SK-N-SH treated with all-trans-retinoic acid at 6 μM for 48 hours (cell line): Measurements from ENCODE around the gene CNPY1.

Experiments used
- ATAC-seq: fragments of 200-7000 bp; cut with Tn5 transposase; 3 replicates; pipeline ENCODE4 v1.9.1; 2020; ENCODE audit warnings: mild to moderate bottlenecking, moderate library complexity
- ARNTL ChIP-seq: fragments of 450-650 bp; formaldehyde crosslinking; IDR thresholded peaks from 2 replicates; pipeline ENCODE4 v1.5.0; 2020; ENCODE audit warnings: low read depth, mild to moderate bottlenecking, moderate library complexity, borderline replicate concordance
- BACH2 ChIP-seq: fragments of 250-450 bp; sonication (Bioruptor Pico); IDR thresholded peaks from 2 replicates; pipeline ENCODE4 v1.9.0; 2021; ENCODE audit warnings: mild to moderate bottlenecking, borderline replicate concordance
- CSDC2 ChIP-seq: fragments of 250-450 bp; sonication (Bioruptor Pico); IDR thresholded peaks from 2 replicates; pipeline ENCODE4 v1.5.0; 2020; ENCODE audit warnings: mild to moderate bottlenecking, moderate library complexity
- CSRNP3 ChIP-seq: fragments of 250-450 bp; sonication (Bioruptor Pico); IDR thresholded peaks from 2 replicates; pipeline ENCODE4 v1.5.1; 2021; ENCODE audit warnings: mild to moderate bottlenecking, moderate library complexity
- ESRRG ChIP-seq: fragments of 250-450 bp; sonication (Bioruptor Pico); IDR thresholded peaks from 2 replicates; pipeline ENCODE4 v1.6.1; 2021; ENCODE audit warnings: mild to moderate bottlenecking
- GLIS3 ChIP-seq: fragments of 250-450 bp; sonication (Bioruptor Pico); IDR thresholded peaks from 2 replicates; pipeline ENCODE4 v1.5.0; 2020; ENCODE audit warnings: mild to moderate bottlenecking, moderate library complexity
- ISL1 ChIP-seq: fragments of 250-450 bp; sonication (Bioruptor Pico); IDR thresholded peaks from 2 replicates; pipeline ENCODE4 v2.1.2; 2022; ENCODE audit warnings: mild to moderate bottlenecking, moderate library complexity
- OSR1 ChIP-seq: fragments of 250-450 bp; sonication (Bioruptor Pico); IDR thresholded peaks from 2 replicates; pipeline ENCODE4 v1.8.0; 2022; ENCODE audit warnings: moderate library complexity, mild to moderate bottlenecking, inconsistent platforms
- PATZ1 ChIP-seq: fragments of 250-450 bp; sonication (Bioruptor Pico); IDR thresholded peaks from 2 replicates; pipeline ENCODE4 v1.8.0; 2020; ENCODE audit warnings: mild to moderate bottlenecking, moderate library complexity, borderline replicate concordance
- POU6F1 ChIP-seq: fragments of 250-450 bp; sonication (Bioruptor Pico); IDR thresholded peaks from 2 replicates; pipeline ENCODE4 v1.8.0; 2021; ENCODE audit warnings: low read depth, mild to moderate bottlenecking, moderate library complexity, borderline replicate concordance
- PPARA ChIP-seq: fragments of 250-450 bp; sonication (Bioruptor Pico); IDR thresholded peaks from 2 replicates; pipeline ENCODE4 v1.5.0; 2020; ENCODE audit warnings: mild to moderate bottlenecking, borderline replicate concordance
- RARB ChIP-seq: fragments of 250-450 bp; sonication (Bioruptor Pico); IDR thresholded peaks from 2 replicates; pipeline ENCODE4 v1.8.0; 2021; ENCODE audit warnings: mild to moderate bottlenecking, moderate library complexity
- SNAI2 ChIP-seq: fragments of 250-450 bp; sonication (Bioruptor Pico); IDR thresholded peaks from 2 replicates; pipeline ENCODE4 v1.5.0; 2020; ENCODE audit warnings: mild to moderate bottlenecking, moderate library complexity
- TCF4 ChIP-seq: fragments of 250-450 bp; sonication (Bioruptor Pico); IDR thresholded peaks from 2 replicates; pipeline ENCODE4 v1.8.0; 2021; ENCODE audit warnings: mild to moderate bottlenecking, moderate library complexity, borderline replicate concordance
- TOX ChIP-seq: fragments of 250-450 bp; sonication (Bioruptor Pico); IDR thresholded peaks from 2 replicates; pipeline ENCODE4 v1.8.0; 2021; ENCODE audit warnings: mild to moderate bottlenecking, moderate library complexity, borderline replicate concordance
- TSHZ2 ChIP-seq: fragments of 250-450 bp; sonication (Bioruptor Pico); IDR thresholded peaks from 2 replicates; pipeline ENCODE4 v1.5.0; 2020; ENCODE audit warnings: mild to moderate bottlenecking, moderate library complexity
- ZC3H10 ChIP-seq: fragments of 250-450 bp; sonication (Bioruptor Pico); IDR thresholded peaks from 2 replicates; pipeline ENCODE4 v1.5.1; 2021; ENCODE audit warnings: mild to moderate bottlenecking, moderate library complexity
- ZFP3 ChIP-seq: fragments of 250-450 bp; sonication (Bioruptor Pico); IDR thresholded peaks from 2 replicates; pipeline ENCODE4 v1.5.0; 2020; ENCODE audit warnings: mild to moderate bottlenecking, moderate library complexity
- ZFP30 ChIP-seq: fragments of 450-650 bp; formaldehyde crosslinking; IDR thresholded peaks from 2 replicates; pipeline ENCODE4 v1.5.0; 2022; ENCODE audit warnings: mild to moderate bottlenecking, moderate library complexity
- ZNF565 ChIP-seq: fragments of 450-650 bp; formaldehyde crosslinking; conservative IDR thresholded peaks from 2 replicates; pipeline ENCODE4 v1.5.0; 2020; ENCODE audit warnings: low read depth, mild to moderate bottlenecking, moderate library complexity
- ZNF70 ChIP-seq: fragments of 450-650 bp; formaldehyde crosslinking; IDR thresholded peaks from 2 replicates; pipeline ENCODE4 v1.5.0; 2020; ENCODE audit warnings: mild to moderate bottlenecking, moderate library complexity
- ZNF8 ChIP-seq: fragments of 450-650 bp; formaldehyde crosslinking; IDR thresholded peaks from 2 replicates; pipeline ENCODE4 v1.5.0; 2020; ENCODE audit warnings: mild to moderate bottlenecking, moderate library complexity

Gene CNPY1

GRCh38 chr7:155588468-155588998, 42.2 kb upstream of the CNPY1 start (continued):
- TF ChIP-seq TSHZ2 (CRISPR knock-in tag) (no peak), ZFP30 (CRISPR knock-in tag) (no peak), BACH2 (CRISPR knock-in tag) (no peak), RARB (CRISPR knock-in tag) (no peak)

- ATAC-seq = no peak
- TF ChIP-seq ARNTL (CRISPR knock-in tag) = no peak
- TF ChIP-seq SNAI2 (CRISPR knock-in tag) = no peak
- TF ChIP-seq ISL1 = no peak
- TF ChIP-seq CSRNP3 (CRISPR knock-in tag) = no peak
- no peak for TF ChIP-seq POU6F1
- TF ChIP-seq OSR1 (CRISPR knock-in tag) = no peak
- no peak for TF ChIP-seq TOX (CRISPR knock-in tag)
- no peak for TF ChIP-seq PATZ1 (CRISPR knock-in tag)
- TF ChIP-seq GLIS3 (CRISPR knock-in tag) = no peak
- TF ChIP-seq PPARA (CRISPR knock-in tag) = no peak
- TF ChIP-seq TCF4 = no peak
- no peak for TF ChIP-seq ZFP30 (CRISPR knock-in tag)
- TF ChIP-seq BACH2 (CRISPR knock-in tag) = no peak
- TF ChIP-seq ZC3H10 (CRISPR knock-in tag) = no peak
- TF ChIP-seq ZFP3 (CRISPR knock-in tag) = no peak
Observed at GRCh38 chr7:155587486-155587885, 41.1 kb upstream of the CNPY1 start.

GRCh38 chr7:155586843-155587440, 40.6 kb upstream of the CNPY1 start:
- ATAC-seq = no peak
- no peak for TF ChIP-seq ZFP30 (CRISPR knock-in tag)
- TF ChIP-seq ESRRG = no peak
- no peak for TF ChIP-seq GLIS3 (CRISPR knock-in tag)
- TF ChIP-seq ARNTL (CRISPR knock-in tag) = no peak
- no peak for TF ChIP-seq OSR1 (CRISPR knock-in tag)
- no peak for TF ChIP-seq ZNF8 (CRISPR knock-in tag)
- no peak for TF ChIP-seq ZC3H10 (CRISPR knock-in tag)
- TF ChIP-seq POU6F1 = no peak
- TF ChIP-seq ZNF70 = no peak
- TF ChIP-seq CSDC2 (CRISPR knock-in tag) = no peak
- no peak for TF ChIP-seq TCF4
- no peak for TF ChIP-seq PATZ1 (CRISPR knock-in tag)
- no peak for TF ChIP-seq CSRNP3 (CRISPR knock-in tag)
- TF ChIP-seq PPARA (CRISPR knock-in tag) = no peak
- TF ChIP-seq ZNF565 (CRISPR knock-in tag) = no peak
